Measurements from ENCODE around the gene EXD3.

- TF ChIP-seq CTCF (IDR thresholded peaks at IDR 0.05) (no peak), POLR2A (IDR thresholded peaks at IDR 0.05) (no peak)
Measured at GRCh38 chr9:137263506-137263905, 159.5 kb downstream of the EXD3 start.
